ENCODE data around the gene PTPRO. TPM values are rescaled to one million over a fixed set of nuclear protein-coding genes. Genes with fewer than 3 reads are reported as not detected.

Gene PTPRO
- total and polyA plus RNA-seq, 4 donors = 0.31 to 3.3 (median 1.1) TPM

GRCh38 chr12:15444523-15444922 lies 122.2 kb downstream of the PTPRO start:
- H3K9ac ChIP-seq (ENCODE audit: low read depth in 1 of 2, low read length in 2 of 2) = no peak overlapping the region
- no peaks in the 10 kb centered on the region for H3K36me3 ChIP-seq (ENCODE audit: control insufficient read depth in 4 of 4, insufficient read depth in 3 of 4, low read depth in 1 of 4, low read length in 3 of 4)
- 86% methylated on average over 4 of the region's 4 CpGs for WGBS
- no peaks in the 10 kb centered on the region for H3K4me1 ChIP-seq (ENCODE audit: control insufficient read depth in 4 of 4, insufficient read depth in 4 of 4, low read length in 3 of 4)
- TF ChIP-seq SP1 (IDR thresholded peaks at IDR 0.05) (no peak), ATF3 (IDR thresholded peaks at IDR 0.05) (no peak), GABPA (IDR thresholded peaks at IDR 0.05 in 1 of 2, conservative IDR thresholded peaks at IDR 0.05 in 1 of 2) (no peak), YY1 (IDR thresholded peaks at IDR 0.05) (no peak), RXRA (IDR thresholded peaks at IDR 0.05) (no peak), NR2F2 (IDR thresholded peaks at IDR 0.05) (no peak), FOXA2 (IDR thresholded peaks at IDR 0.05) (no peak), EGR1 (IDR thresholded peaks at IDR 0.05; ENCODE audit: low read depth in 2 of 2) (no peak), JUND (IDR thresholded peaks at IDR 0.05) (no peak)
- no peaks in the 10 kb centered on the region for H3K9me3 ChIP-seq (ENCODE audit: control insufficient read depth in 4 of 4, low read length in 3 of 4)
- no peak overlapping the region for H3K27ac ChIP-seq (ENCODE audit: low read depth in 1 of 2, low read length in 2 of 2)
- no peak for DNase-seq (ENCODE audit: low spot score)
- peaks cover 0 to 6% (median 0%) of the 10 kb centered on the region in 4 donors for H3K27me3 ChIP-seq (ENCODE audit: control insufficient read depth in 4 of 4, insufficient read depth in 4 of 4, low read length in 3 of 4)
- no peak overlapping the region for H3K4me3 ChIP-seq (ENCODE audit: low read depth in 1 of 3, low read length in 3 of 3)

- TF ChIP-seq NR2F2 (IDR thresholded peaks at IDR 0.05) (no peak), RAD21 (IDR thresholded peaks at IDR 0.05) (no peak), HNF4A (conservative IDR thresholded peaks at IDR 0.05) (no peak), RXRA (IDR thresholded peaks at IDR 0.05) (no peak), HNF4G (IDR thresholded peaks at IDR 0.05) (no peak), TAF1 (conservative IDR thresholded peaks at IDR 0.05) (no peak), JUND (IDR thresholded peaks at IDR 0.05) (no peak), SP1 (IDR thresholded peaks at IDR 0.05) (no peak), FOXA2 (IDR thresholded peaks at IDR 0.05) (no peak), MAX (IDR thresholded peaks at IDR 0.05) (no peak), GABPA (IDR thresholded peaks at IDR 0.05 in 1 of 2, conservative IDR thresholded peaks at IDR 0.05 in 1 of 2) (no peak), REST (IDR thresholded peaks at IDR 0.05) (no peak), YY1 (IDR thresholded peaks at IDR 0.05) (no peak), CTCF (IDR thresholded peaks at IDR 0.05; ENCODE audit: low read depth, low read length, missing input control) (no peak)
- WGBS = 64% methylated on average over 4 of the region's 4 CpGs
- DNase-seq (ENCODE audit: low spot score) = no peak
These were observed 124.5 kb downstream of the PTPRO start for GRCh38 chr12:15446807-15447206.

More at GRCh38 chr12:15446807-15447206, 124.5 kb downstream of the PTPRO start:
- Histone ChIP-seq H3K27me3 (ENCODE audit: control insufficient read depth in 4 of 4, insufficient read depth in 4 of 4, low read length in 3 of 4) (no peaks in the 10 kb centered on the region), H3K9ac (ENCODE audit: low read depth in 1 of 2, low read length in 2 of 2) (no peak overlapping the region), H3K36me3 (ENCODE audit: control insufficient read depth in 4 of 4, insufficient read depth in 3 of 4, low read depth in 1 of 4, low read length in 3 of 4) (no peaks in the 10 kb centered on the region), H3K4me1 (ENCODE audit: control insufficient read depth in 4 of 4, insufficient read depth in 4 of 4, low read length in 3 of 4) (no peaks in the 10 kb centered on the region), H3K27ac (ENCODE audit: low read depth in 1 of 2, low read length in 2 of 2) (no peak overlapping the region), H3K4me3 (ENCODE audit: low read depth in 1 of 3, low read length in 3 of 3) (no peak overlapping the region), H3K9me3 (ENCODE audit: control insufficient read depth in 4 of 4, low read length in 3 of 4) (no peaks in the 10 kb centered on the region)

All from liver (tissue), 9 donors.